Trophoblast cell (in vitro differentiated cells and primary cell): ENCODE results near the gene GRM3.
A peak's percentile ranks its signal among the peaks of the same experiment; 100 is the strongest.

ENCODE experiments used
- DNase-seq, 2 donors: peaks; one replicate each; pipeline ENCODE4 v3.0.0-alpha.2; 2016
- H2AFZ ChIP-seq: 2 replicates; pipeline ENCODE4 v1.6.1; 2013; ENCODE audit warnings: low read length, moderate library complexity, mild to moderate bottlenecking; ENCODE audit not compliant: insufficient read depth, poor library complexity
- H2AK5ac ChIP-seq: 2 replicates; pipeline ENCODE4 v1.6.1; 2013; ENCODE audit warnings: mild to moderate bottlenecking, low read length
- H2BK120ac ChIP-seq: 2 replicates; pipeline ENCODE4 v1.6.1; 2013; ENCODE audit warnings: low read length, mild to moderate bottlenecking, moderate library complexity; ENCODE audit not compliant: insufficient read depth, poor library complexity
- H2BK12ac ChIP-seq: 2 replicates; pipeline ENCODE4 v1.6.1; 2013; ENCODE audit warnings: mild to moderate bottlenecking, low read length, moderate library complexity
- H2BK5ac ChIP-seq: 2 replicates; pipeline ENCODE4 v1.6.1; 2013; ENCODE audit warnings: low read length, low read depth, moderate library complexity, mild to moderate bottlenecking; ENCODE audit not compliant: poor library complexity
- H3K14ac ChIP-seq: 2 replicates; pipeline ENCODE4 v1.6.1; 2013; ENCODE audit warnings: mild to moderate bottlenecking, low read length
- H3K18ac ChIP-seq: 2 replicates; pipeline ENCODE4 v1.6.1; 2013; ENCODE audit warnings: mild to moderate bottlenecking, low read length
- H3K23ac ChIP-seq: 2 replicates; pipeline ENCODE4 v1.6.1; 2013; ENCODE audit warnings: low read length
- H3K27ac ChIP-seq: 2 replicates; pipeline ENCODE4 v1.5.1; 2013; ENCODE audit warnings: low read depth, mild to moderate bottlenecking, inconsistent platforms, low read length, moderate library complexity
- H3K27me3 ChIP-seq: 2 replicates; pipeline ENCODE4 v1.6.1; 2013; ENCODE audit warnings: inconsistent platforms, mild to moderate bottlenecking, low read length, moderate library complexity; ENCODE audit not compliant: insufficient read depth
- H3K36me3 ChIP-seq, 2 experiments: 1 replicate in 1 of 2; 2 replicates in 1 of 2; pipeline ENCODE4 v1.6.1; 2013; ENCODE audit warnings: low read length in 2 of 2, mild to moderate bottlenecking in 2 of 2, moderate library complexity in 1 of 2; ENCODE audit not compliant: insufficient read depth in 2 of 2, control insufficient read depth in 1 of 2
- H3K4ac ChIP-seq: 2 replicates; pipeline ENCODE4 v1.6.1; 2013; ENCODE audit warnings: low read depth, mild to moderate bottlenecking, low read length, moderate library complexity
- H3K4me1 ChIP-seq, 2 experiments: 1 replicate in 1 of 2; 2 replicates in 1 of 2; pipeline ENCODE4 v1.6.1; 2013; ENCODE audit warnings: low read length in 2 of 2, mild to moderate bottlenecking in 2 of 2, moderate library complexity in 1 of 2; ENCODE audit not compliant: insufficient read depth in 2 of 2, control insufficient read depth in 1 of 2
- H3K4me2 ChIP-seq: 2 replicates; pipeline ENCODE4 v1.6.1; 2013; ENCODE audit warnings: inconsistent platforms, mild to moderate bottlenecking, low read length, moderate library complexity
- H3K4me3 ChIP-seq: 2 replicates; pipeline ENCODE4 v1.5.1; 2013; ENCODE audit warnings: mild to moderate bottlenecking, low read depth, low read length, inconsistent platforms
- H3K79me1 ChIP-seq: one replicate; pipeline ENCODE4 v1.6.1; 2013; ENCODE audit warnings: low read length
- H3K79me2 ChIP-seq: 2 replicates; pipeline ENCODE4 v1.6.1; 2013; ENCODE audit warnings: low read length, mild to moderate bottlenecking; ENCODE audit not compliant: control insufficient read depth, insufficient read depth, poor library complexity
- H3K9ac ChIP-seq: 2 replicates; pipeline ENCODE4 v1.6.1; 2013; ENCODE audit warnings: mild to moderate bottlenecking, low read length
- H3K9me3 ChIP-seq: 2 replicates; pipeline ENCODE4 v1.6.1; 2013; ENCODE audit warnings: low read depth, mild to moderate bottlenecking, control low read depth, inconsistent platforms, low read length; ENCODE audit not compliant: insufficient read depth
- H4K12ac ChIP-seq: 2 replicates; pipeline ENCODE4 v1.6.1; 2013; ENCODE audit warnings: low read depth, mild to moderate bottlenecking, low read length, moderate library complexity
- H4K8ac ChIP-seq: 2 replicates; pipeline ENCODE4 v1.6.1; 2013; ENCODE audit warnings: low read depth, mild to moderate bottlenecking, low read length, moderate library complexity
- H4K91ac ChIP-seq: one replicate; pipeline ENCODE4 v1.6.1; 2013; ENCODE audit warnings: low read depth, mild to moderate bottlenecking, low read length, moderate library complexity
- WGBS: extraction: QIAGEN DNeasy Blood & Tissue Kit; methylation state at CpG from one replicate; pipeline ENCODE4 v1.1.7; 2013; ENCODE audit warnings: missing lambda C conversion rate; ENCODE audit not compliant: insufficient read length, insufficient coverage; ENCODE audit errors: extremely low coverage; 5-methylcytosine and 5-hydroxymethylcytosine counted together

The GRM3 gene

DNA sequence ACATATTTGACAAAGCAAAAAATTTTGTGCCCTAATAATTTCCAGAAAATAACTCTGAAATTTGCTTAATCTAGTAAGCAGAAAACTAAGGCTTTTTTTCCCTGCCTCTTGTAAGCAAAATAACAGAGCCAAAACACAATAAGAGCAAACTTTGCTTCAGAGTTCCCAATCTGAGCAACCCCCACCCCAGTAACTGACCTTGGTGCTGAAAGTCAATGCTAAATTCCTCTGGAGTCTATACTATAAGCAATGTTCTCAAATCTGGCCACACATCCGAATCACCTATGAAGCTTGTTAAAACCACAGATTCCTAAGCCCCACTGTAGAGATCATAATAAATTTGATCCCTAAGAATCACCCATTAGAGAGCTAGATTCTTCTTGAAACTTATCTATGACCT, 265.2 kb downstream of the GRM3 start:
- no peak overlapping the region for H4K12ac ChIP-seq
- no CpG with 5 or more reads among the region's 1 CpG for WGBS
- no peak overlapping the region for H3K4me2 ChIP-seq
- H2BK120ac ChIP-seq = no peak overlapping the region
- H2AK5ac ChIP-seq = no peak overlapping the region
- H3K79me1 ChIP-seq = no peaks in the 10 kb centered on the region
- H2BK5ac ChIP-seq = no peak overlapping the region
- H3K23ac ChIP-seq = no peak overlapping the region
- H3K27me3 ChIP-seq = no peaks in the 10 kb centered on the region
- no peak overlapping the region for H3K14ac ChIP-seq
- H4K8ac ChIP-seq = no peak overlapping the region
- no peak overlapping the region for H3K4me3 ChIP-seq
- H4K91ac ChIP-seq = no peak overlapping the region
- no peak overlapping the region for H3K4ac ChIP-seq
- no peaks in the 10 kb centered on the region for H3K79me2 ChIP-seq
- no peak overlapping the region for H3K27ac ChIP-seq
- DNase-seq = no peak
- no peak overlapping the region for H2AFZ ChIP-seq
- H3K36me3 ChIP-seq = peaks cover 0 to 3% of the 10 kb centered on the region in 2 experiments
- H2BK12ac ChIP-seq = no peak overlapping the region
- H3K4me1 ChIP-seq = no peaks in the 10 kb centered on the region
- H3K9ac ChIP-seq = no peak overlapping the region
- H3K18ac ChIP-seq = no peak overlapping the region
- no peaks in the 10 kb centered on the region for H3K9me3 ChIP-seq

DNA sequence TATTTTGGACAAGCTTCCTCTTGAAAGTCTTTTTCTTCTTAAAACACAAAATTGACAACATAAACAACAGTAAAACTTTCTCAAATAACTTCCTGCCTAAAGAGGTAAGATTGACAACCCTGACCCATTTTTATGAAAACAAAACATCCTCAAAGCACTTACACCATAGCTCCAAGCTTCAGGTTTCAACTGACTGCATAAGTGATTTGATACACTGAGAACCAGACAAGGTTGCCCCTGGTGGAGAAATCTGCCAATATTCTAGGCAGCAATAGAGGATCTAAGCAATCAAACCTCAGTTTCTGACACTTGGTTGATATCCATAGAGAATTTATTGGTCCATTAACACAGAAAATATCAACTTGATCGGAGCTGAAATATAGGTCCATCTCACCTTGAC, 267.9 kb downstream of the GRM3 start:
- H3K18ac ChIP-seq = no peak overlapping the region
- H3K4ac ChIP-seq = no peak overlapping the region
- no peak overlapping the region for H3K4me2 ChIP-seq
- H2BK5ac ChIP-seq = no peak overlapping the region
- no CpG with 5 or more reads among the region's 1 CpG for whole genome bisulfite sequencing
- no peak overlapping the region for H4K8ac ChIP-seq
- no peak overlapping the region for H4K91ac ChIP-seq
- no peak overlapping the region for H2BK120ac ChIP-seq
- no peaks in the 10 kb centered on the region for H3K4me1 ChIP-seq
- no peak overlapping the region for H2AK5ac ChIP-seq
- H3K4me3 ChIP-seq = no peak overlapping the region
- H3K27ac ChIP-seq = no peak overlapping the region
- no peak for DNase-seq
- H3K79me2 ChIP-seq = no peaks in the 10 kb centered on the region
- no peak overlapping the region for H2AFZ ChIP-seq
- no peak overlapping the region for H4K12ac ChIP-seq
- H3K9me3 ChIP-seq = no peaks in the 10 kb centered on the region
- H3K23ac ChIP-seq = no peak overlapping the region
- H3K27me3 ChIP-seq = no peaks in the 10 kb centered on the region
- H3K79me1 ChIP-seq = no peaks in the 10 kb centered on the region
- peaks cover 0 to 3% of the 10 kb centered on the region in 2 experiments for H3K36me3 ChIP-seq
- H3K9ac ChIP-seq = no peak overlapping the region
- no peak overlapping the region for H3K14ac ChIP-seq
- H2BK12ac ChIP-seq = no peak overlapping the region

- no peak overlapping the region for H3K18ac ChIP-seq
- H3K27ac ChIP-seq = no peak overlapping the region
- no peak overlapping the region for H4K12ac ChIP-seq
- no peak overlapping the region for H2AK5ac ChIP-seq
- H3K9me3 ChIP-seq = no peaks in the 10 kb centered on the region
- H2BK5ac ChIP-seq = no peak overlapping the region
- H3K9ac ChIP-seq = no peak overlapping the region
- H4K91ac ChIP-seq = no peak overlapping the region
- no peaks in the 10 kb centered on the region for H3K79me1 ChIP-seq
- H4K8ac ChIP-seq = no peak overlapping the region
- H2BK12ac ChIP-seq = no peak overlapping the region
- H3K23ac ChIP-seq = no peak overlapping the region
- no peak overlapping the region for H3K4me3 ChIP-seq
- no peak overlapping the region for H3K14ac ChIP-seq
- H3K4me2 ChIP-seq = no peak overlapping the region
- no peaks in the 10 kb centered on the region for H3K27me3 ChIP-seq
- H3K36me3 ChIP-seq = peaks cover 0 to 3% of the 10 kb centered on the region in 2 experiments
- H2AFZ ChIP-seq = no peak overlapping the region
- H2BK120ac ChIP-seq = no peak overlapping the region
- H3K4ac ChIP-seq = no peak overlapping the region
- H3K4me1 ChIP-seq = no peaks in the 10 kb centered on the region
- H3K79me2 ChIP-seq = no peaks in the 10 kb centered on the region
- peak in 1 of 2 donors; percentile 52 for DNase-seq
- no CpG with 5 or more reads among the region's 4 CpGs for WGBS
Measured at GRCh38 chr7:86913709-86914108, 270.0 kb downstream of the GRM3 start.
